ENCODE results near the gene HAUS3.

HAUS3 gene

DNA sequence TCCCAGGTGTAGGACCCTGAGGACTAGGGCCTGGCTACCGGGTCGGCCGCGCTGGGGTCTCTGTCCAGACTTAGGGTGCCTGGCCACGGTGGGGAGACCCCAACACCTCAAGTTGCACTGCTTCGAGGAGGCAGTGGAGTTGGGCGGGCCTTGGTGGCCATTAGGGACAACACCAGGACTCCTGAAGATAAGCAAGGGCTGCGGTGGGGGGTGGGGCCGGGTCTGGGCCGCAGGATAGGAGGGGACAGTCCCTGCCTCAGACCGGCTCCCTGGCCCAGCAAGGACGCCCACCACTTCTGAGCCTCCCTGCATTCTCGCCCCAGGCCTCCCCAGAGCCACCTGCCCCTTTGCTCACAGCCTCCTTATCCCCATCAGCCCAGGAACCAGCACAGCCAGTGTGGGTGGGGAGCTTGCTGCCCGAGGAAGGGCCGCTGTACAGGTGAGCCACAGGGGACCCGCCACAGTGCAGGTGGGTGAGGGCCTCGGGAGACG is 25.4 kb upstream of the HAUS3 start:
- Histone ChIP-seq H3K36me3 (ENCODE audit: control insufficient read depth in 2 of 2, insufficient read depth in 1 of 2, low read length in 2 of 2) (no peaks in the 10 kb centered on the region), H3K9me3 (ENCODE audit: control insufficient read depth, insufficient read depth, low read depth, low read length) (no peaks in the 10 kb centered on the region), H3K4me1 (ENCODE audit: control insufficient read depth, insufficient read depth, low read length) (no peaks in the 10 kb centered on the region), H3K27ac (ENCODE audit: extremely low read depth, low read depth, low read length) (no peak overlapping the region), H3K4me3 (ENCODE audit: low read depth, low read length) (no peak overlapping the region)
- CTCF ChIA-PET, result no interaction called here
- no peak for TF ChIP-seq MEIS1 (CRISPR knock-in tag; IDR thresholded peaks at IDR 0.05; ENCODE audit: borderline replicate concordance)
- POLR2A ChIA-PET, result no interaction called here

DNA sequence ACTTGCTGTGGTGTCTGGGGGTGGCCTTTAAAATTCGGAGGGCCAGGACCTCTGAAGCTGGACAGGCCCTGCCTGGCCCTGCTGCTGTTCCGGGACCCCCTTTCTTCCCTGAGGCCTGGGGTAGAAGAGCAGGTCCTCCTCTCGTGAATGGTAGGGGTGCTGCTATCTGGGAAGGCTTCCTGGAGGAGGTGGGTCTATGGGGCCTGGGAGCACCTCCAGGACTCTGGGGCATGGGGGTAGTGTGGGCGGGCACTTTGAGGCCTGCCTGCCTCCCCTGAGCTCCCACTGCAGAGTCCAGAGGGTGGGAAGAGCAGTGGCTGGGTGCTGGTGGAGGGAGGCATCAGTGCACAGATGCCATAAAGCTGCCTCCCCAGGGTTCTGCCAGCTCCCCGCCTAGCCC is 24.9 kb upstream of the HAUS3 start:
- no peak for TF ChIP-seq ZNF184 (tag by site-specific recombination; IDR thresholded peaks at IDR 0.05)
- TF ChIP-seq ZFP41 (tag by site-specific recombination; IDR thresholded peaks at IDR 0.05; ENCODE audit: borderline replicate concordance), result no peak
- no peak for TF ChIP-seq ZNF701 (tag by site-specific recombination; IDR thresholded peaks at IDR 0.05)
- TF ChIP-seq ZNF776 (tag by site-specific recombination; IDR thresholded peaks at IDR 0.05; ENCODE audit: borderline replicate concordance), result no peak
- TF ChIP-seq OVOL3 (tag by site-specific recombination; IDR thresholded peaks at IDR 0.05), result no peak
- TF ChIP-seq ZNF112 (tag by site-specific recombination; IDR thresholded peaks at IDR 0.05), result no peak
- no peak for TF ChIP-seq SP3 (tag by site-specific recombination; IDR thresholded peaks at IDR 0.05)
- no peak for TF ChIP-seq ZFP69B (tag by site-specific recombination; IDR thresholded peaks at IDR 0.05)
- TF ChIP-seq, protein P1, sequence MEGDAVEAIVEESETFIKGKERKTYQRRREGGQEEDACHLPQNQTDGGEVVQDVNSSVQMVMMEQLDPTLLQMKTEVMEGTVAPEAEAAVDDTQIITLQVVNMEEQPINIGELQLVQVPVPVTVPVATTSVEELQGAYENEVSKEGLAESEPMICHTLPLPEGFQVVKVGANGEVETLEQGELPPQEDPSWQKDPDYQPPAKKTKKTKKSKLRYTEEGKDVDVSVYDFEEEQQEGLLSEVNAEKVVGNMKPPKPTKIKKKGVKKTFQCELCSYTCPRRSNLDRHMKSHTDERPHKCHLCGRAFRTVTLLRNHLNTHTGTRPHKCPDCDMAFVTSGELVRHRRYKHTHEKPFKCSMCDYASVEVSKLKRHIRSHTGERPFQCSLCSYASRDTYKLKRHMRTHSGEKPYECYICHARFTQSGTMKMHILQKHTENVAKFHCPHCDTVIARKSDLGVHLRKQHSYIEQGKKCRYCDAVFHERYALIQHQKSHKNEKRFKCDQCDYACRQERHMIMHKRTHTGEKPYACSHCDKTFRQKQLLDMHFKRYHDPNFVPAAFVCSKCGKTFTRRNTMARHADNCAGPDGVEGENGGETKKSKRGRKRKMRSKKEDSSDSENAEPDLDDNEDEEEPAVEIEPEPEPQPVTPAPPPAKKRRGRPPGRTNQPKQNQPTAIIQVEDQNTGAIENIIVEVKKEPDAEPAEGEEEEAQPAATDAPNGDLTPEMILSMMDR (tag by site-specific recombination; IDR thresholded peaks at IDR 0.05), result no peak
- no peak for TF ChIP-seq ZNF324 (tag by site-specific recombination; IDR thresholded peaks at IDR 0.05)
- no peak for TF ChIP-seq IKZF3 (tag by site-specific recombination; IDR thresholded peaks at IDR 0.05)
- no peak for TF ChIP-seq ZNF423 (tag by site-specific recombination; IDR thresholded peaks at IDR 0.05)
- TF ChIP-seq ZNF157 (tag by site-specific recombination; IDR thresholded peaks at IDR 0.05), result no peak
- TF ChIP-seq ZNF792 (tag by site-specific recombination; IDR thresholded peaks at IDR 0.05), result no peak
- TF ChIP-seq ZNF830 (tag by site-specific recombination; IDR thresholded peaks at IDR 0.05; ENCODE audit: low read depth), result no peak
- Histone ChIP-seq H3K4me3 (ENCODE audit: low read depth, low read length) (no peak overlapping the region), H3K4me1 (ENCODE audit: control insufficient read depth, insufficient read depth, low read length) (no peaks in the 10 kb centered on the region), H3K27ac (ENCODE audit: extremely low read depth, low read depth, low read length) (no peak overlapping the region), H3K9me3 (ENCODE audit: control insufficient read depth, insufficient read depth, low read depth, low read length) (no peaks in the 10 kb centered on the region), H3K36me3 (ENCODE audit: control insufficient read depth in 2 of 2, insufficient read depth in 1 of 2, low read length in 2 of 2) (no peaks in the 10 kb centered on the region)
- ChIA-PET POLR2A (no interaction called here), CTCF (no interaction called here)

DNA sequence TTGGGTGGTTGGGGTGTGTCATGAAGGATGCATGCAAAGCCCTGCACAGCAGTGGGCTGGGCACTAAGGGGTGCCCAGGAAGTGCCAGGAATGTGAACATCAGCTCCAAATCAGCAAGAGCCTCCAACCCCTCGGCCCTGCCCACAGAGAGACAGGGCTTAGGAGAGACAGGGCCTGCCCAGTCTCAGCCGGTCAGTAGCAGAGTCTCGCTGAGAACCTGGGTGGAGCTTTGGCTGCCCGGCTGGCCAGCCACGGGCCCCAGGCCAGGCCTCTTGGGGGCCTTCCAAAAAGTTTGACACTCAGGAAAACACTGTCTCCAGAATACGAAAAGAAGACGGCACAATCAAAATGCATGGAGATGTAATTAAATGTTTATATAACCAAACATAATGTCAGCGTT is 24.3 kb upstream of the HAUS3 start:
- no peaks in the 10 kb centered on the region for H3K4me1 ChIP-seq (ENCODE audit: control insufficient read depth, insufficient read depth, low read length)
- TF ChIP-seq ZNF239 (tag by site-specific recombination; IDR thresholded peaks at IDR 0.05) (no peak), TRIM28 (IDR thresholded peaks at IDR 0.05; ENCODE audit: borderline replicate concordance, low read length) (no peak), YY1 (tag by site-specific recombination; IDR thresholded peaks at IDR 0.05) (no peak), ZNF658 (tag by site-specific recombination; IDR thresholded peaks at IDR 0.05) (no peak), ZNF404 (tag by site-specific recombination; IDR thresholded peaks at IDR 0.05) (no peak), ZEB2 (tag by site-specific recombination; IDR thresholded peaks at IDR 0.05) (no peak), ZNF747 (tag by site-specific recombination; IDR thresholded peaks at IDR 0.05) (no peak)
- TF ChIP-seq, protein P2, sequence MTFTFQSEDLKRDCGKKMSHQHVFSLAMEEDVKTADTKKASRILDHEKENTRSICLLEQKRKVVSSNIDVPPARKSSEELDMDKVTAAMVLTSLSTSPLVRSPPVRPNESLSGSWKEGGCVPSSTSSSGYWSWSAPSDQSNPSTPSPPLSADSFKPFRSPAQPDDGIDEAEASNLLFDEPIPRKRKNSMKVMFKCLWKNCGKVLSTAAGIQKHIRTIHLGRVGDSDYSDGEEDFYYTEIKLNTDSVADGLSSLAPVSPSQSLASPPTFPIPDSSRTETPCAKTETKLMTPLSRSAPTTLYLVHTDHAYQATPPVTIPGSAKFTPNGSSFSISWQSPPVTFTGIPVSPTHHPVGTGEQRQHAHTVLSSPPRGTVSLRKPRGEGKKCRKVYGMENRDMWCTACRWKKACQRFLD (tag by site-specific recombination; IDR thresholded peaks at IDR 0.05), result no peak
- no peak overlapping the region for H3K4me3 ChIP-seq (ENCODE audit: low read depth, low read length)
- H3K27ac ChIP-seq (ENCODE audit: extremely low read depth, low read depth, low read length), result no peak overlapping the region
- no peaks in the 10 kb centered on the region for H3K9me3 ChIP-seq (ENCODE audit: control insufficient read depth, insufficient read depth, low read depth, low read length)
- no peaks in the 10 kb centered on the region for H3K36me3 ChIP-seq (ENCODE audit: control insufficient read depth in 2 of 2, insufficient read depth in 1 of 2, low read length in 2 of 2)
- POLR2A ChIA-PET, result no interaction called here
- CTCF ChIA-PET, result no interaction called here

All from HEK293 (cell line).